KOPT-K1 (cell line): ENCODE measurements around the gene UBR3.

ENCODE experiments used
- H3K27ac ChIP-seq: fragments of 200-600 bp; sonication (generic); 2 replicates; pipeline ENCODE4 v1.5.1; 2016; ENCODE audit warnings: antibody characterized with exemption, mild to moderate bottlenecking, low read depth, low read length; ENCODE audit not compliant: poor library complexity, severe bottlenecking
- H3K36me3 ChIP-seq: fragments of 200-600 bp; sonication (generic); 2 replicates; pipeline ENCODE4 v1.5.1; 2017; ENCODE audit warnings: antibody characterized with exemption, mild to moderate bottlenecking, low read length, moderate library complexity; ENCODE audit not compliant: insufficient read depth
- H3K9me3 ChIP-seq: fragments of 200-600 bp; sonication (generic); 2 replicates; pipeline ENCODE4 v1.5.1; 2017; ENCODE audit warnings: antibody characterized with exemption, low read length, mild to moderate bottlenecking; ENCODE audit not compliant: insufficient read depth, poor library complexity, severe bottlenecking

The UBR3 gene

GRCh38 chr2:170013802-170014551 lies 186.7 kb downstream of the UBR3 start:
- Histone ChIP-seq H3K36me3 (no peaks in the 10 kb centered on the region), H3K27ac (no peak overlapping the region)

GRCh38 chr2:170014769-170015168 lies 187.5 kb downstream of the UBR3 start:
- H3K27ac ChIP-seq, result no peak overlapping the region
- H3K36me3 ChIP-seq, result no peaks in the 10 kb centered on the region
- no peaks in the 10 kb centered on the region for H3K9me3 ChIP-seq

More at GRCh38 chr2:170013802-170014551, 186.7 kb downstream of the UBR3 start:
- H3K9me3 ChIP-seq, result no peaks in the 10 kb centered on the region

GRCh38 chr2:170017860-170018532 lies 190.7 kb downstream of the UBR3 start:
- Histone ChIP-seq H3K9me3 (no peaks in the 10 kb centered on the region), H3K36me3 (peaks cover 4% of the 10 kb centered on the region; the same call in 1 of the 2 replicates), H3K27ac (no peak overlapping the region)

DNA sequence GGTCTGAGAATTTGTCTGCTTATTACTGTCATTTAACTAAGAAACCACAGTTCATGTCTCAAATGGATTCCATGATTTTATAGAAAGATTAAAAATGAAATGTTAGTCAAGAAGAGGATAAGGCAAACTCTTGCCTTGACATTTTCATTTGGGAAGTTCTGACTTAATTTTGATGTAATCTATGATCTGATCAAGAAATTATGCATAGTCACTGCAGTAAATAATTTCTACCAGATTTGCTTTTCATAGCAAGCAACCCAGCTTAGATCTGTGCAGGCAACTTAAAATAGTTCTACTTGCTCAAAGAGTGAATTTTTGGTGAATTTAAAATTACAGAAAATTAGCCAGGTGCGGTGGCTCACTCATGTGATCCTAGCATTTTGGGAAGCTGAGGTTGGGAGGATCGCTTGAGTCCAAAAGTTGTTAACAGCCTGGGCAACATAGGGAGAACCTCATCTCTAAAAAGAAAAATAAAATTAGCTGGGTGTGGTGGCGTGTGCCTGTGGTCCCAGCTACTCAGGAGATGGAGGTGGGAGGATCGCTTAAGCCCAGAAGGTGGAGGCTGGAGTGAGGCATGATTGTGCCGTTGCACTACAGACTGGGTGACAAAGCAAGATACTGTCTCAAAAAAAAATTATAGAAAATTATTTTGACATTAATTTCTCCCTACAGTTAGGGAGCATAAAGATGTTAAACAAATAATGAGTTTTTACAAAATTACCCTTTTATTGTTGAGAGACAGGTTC lies 192.0 kb downstream of the UBR3 start:
- H3K9me3 ChIP-seq, result no peaks in the 10 kb centered on the region
- no peak overlapping the region for H3K27ac ChIP-seq
- H3K36me3 ChIP-seq, result peaks cover 5% of the 10 kb centered on the region; the same call in 1 of the 2 replicates

DNA sequence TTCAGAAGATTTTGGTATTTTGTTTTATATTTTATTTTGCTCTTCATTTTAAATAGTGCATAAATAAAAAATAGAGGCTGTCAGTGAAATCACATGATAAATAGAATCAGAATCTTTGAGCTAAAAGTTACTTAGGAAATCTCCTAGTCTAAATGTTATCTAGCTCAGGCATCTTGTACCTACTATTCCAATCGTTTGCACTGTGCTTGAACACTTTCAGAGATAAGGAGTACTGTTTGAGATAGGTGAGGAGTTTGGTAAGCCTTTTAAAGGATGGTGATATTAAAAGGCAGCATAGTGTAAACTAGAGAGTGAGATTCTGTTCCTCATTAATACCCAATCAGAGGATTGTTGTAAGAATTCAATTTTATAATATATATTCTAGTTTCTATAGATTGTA lies 193.5 kb downstream of the UBR3 start:
- Histone ChIP-seq H3K36me3 (peaks cover 5% of the 10 kb centered on the region; the same call in 1 of the 2 replicates), H3K9me3 (no peaks in the 10 kb centered on the region), H3K27ac (no peak overlapping the region)

DNA sequence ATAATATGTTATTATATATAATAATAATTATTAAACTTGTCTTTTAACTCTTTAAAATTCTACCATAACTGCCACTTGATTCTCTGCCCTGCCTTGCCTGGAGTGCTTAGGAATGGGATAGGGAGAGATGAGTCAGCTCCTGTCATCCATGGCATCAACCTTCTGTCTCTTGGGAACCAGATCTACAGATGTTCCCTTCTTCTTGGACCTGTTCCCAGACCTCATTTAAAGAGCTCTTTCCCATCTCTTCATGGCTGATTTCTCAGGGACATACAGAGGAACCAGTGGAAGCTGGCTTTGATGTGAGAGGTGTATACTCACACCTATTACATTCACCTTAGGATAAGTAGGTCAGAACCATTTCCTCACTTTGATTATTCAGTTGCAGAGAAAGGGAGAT lies 195.4 kb downstream of the UBR3 start:
- Histone ChIP-seq H3K36me3 (peaks cover 5% of the 10 kb centered on the region; the same call in 1 of the 2 replicates), H3K27ac (no peak overlapping the region)

DNA sequence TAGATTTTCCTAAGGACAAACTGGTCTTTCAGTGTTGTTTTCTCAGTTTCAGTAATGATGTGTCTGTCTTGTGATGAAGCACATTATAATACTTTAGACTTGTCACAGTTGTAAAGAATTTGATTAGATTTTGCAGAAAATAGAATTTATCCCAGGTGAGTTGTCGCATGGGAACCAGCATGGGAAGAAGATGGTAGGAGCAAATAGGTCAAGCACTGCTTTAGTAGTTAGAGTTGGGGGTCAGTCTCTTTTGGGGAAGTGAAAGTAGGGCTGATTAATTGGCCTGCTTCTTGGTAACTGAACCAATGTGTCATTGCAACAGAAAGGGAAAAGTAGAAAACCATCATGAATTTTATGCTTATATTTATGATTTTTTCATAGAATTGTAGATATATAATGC lies 197.5 kb downstream of the UBR3 start:
- Histone ChIP-seq H3K27ac (no peak overlapping the region), H3K36me3 (peaks cover 10% of the 10 kb centered on the region; the same call in 1 of the 2 replicates), H3K9me3 (no peaks in the 10 kb centered on the region)

More for the DNA sequence above, 195.4 kb downstream of the UBR3 start:
- H3K9me3 ChIP-seq, result no peaks in the 10 kb centered on the region

DNA sequence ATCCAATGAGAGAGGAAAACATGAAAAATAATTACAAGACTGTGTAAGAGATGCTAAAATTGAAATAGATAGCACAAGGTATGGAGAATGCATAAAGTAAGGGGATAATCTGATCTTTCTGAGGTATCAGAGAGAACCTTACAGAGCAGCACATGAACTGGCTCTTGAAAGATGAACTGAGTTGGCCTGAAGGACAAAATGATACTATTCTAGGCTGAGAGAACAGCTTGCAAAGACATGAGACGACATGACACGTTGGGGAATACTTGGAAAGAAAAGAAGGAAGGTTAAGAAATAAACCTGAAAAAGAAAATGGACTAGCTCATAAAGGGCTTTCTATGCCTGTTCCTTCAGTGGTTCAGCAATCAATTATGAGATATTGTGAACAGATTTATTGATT lies 198.0 kb downstream of the UBR3 start:
- Histone ChIP-seq H3K36me3 (peaks cover 15% of the 10 kb centered on the region; the same call in 1 of the 2 replicates), H3K9me3 (no peaks in the 10 kb centered on the region), H3K27ac (no peak overlapping the region)

DNA sequence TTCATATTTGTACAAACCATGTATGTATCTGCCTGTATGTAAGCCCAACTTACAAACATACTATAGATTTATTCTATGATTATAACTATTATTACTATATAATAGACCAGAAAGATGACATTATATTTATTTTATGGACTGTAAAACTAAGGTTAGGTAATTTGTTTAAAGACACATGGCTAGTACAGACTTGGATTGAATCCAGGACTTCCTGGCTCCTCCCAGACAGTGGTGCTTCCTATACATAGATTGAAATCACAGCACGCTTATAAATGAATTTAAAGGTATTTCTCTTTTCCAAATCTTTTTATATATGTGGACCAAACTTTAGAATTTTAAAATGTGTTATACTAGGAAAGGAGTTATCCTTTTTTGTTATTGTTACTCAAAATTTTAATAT lies 199.1 kb downstream of the UBR3 start:
- H3K36me3 ChIP-seq, result peaks cover 18% of the 10 kb centered on the region; the same call in 1 of the 2 replicates
- no peaks in the 10 kb centered on the region for H3K9me3 ChIP-seq
- no peak overlapping the region for H3K27ac ChIP-seq

GRCh38 chr2:170029551-170029950 lies 202.3 kb downstream of the UBR3 start:
- no peaks in the 10 kb centered on the region for H3K9me3 ChIP-seq
- H3K36me3 ChIP-seq, result peaks cover 22% of the 10 kb centered on the region; the same call in 1 of the 2 replicates
- no peak overlapping the region for H3K27ac ChIP-seq

- Histone ChIP-seq H3K36me3 (peaks cover 22% of the 10 kb centered on the region; the same call in 1 of the 2 replicates), H3K27ac (no peak overlapping the region), H3K9me3 (no peaks in the 10 kb centered on the region)
These were observed 202.8 kb downstream of the UBR3 start for GRCh38 chr2:170030040-170030439.

- peaks cover 22% of the 10 kb centered on the region; the same call in 1 of the 2 replicates for H3K36me3 ChIP-seq
- no peak overlapping the region for H3K27ac ChIP-seq
- no peaks in the 10 kb centered on the region for H3K9me3 ChIP-seq
These were observed 204.0 kb downstream of the UBR3 start for GRCh38 chr2:170031288-170031687.

DNA sequence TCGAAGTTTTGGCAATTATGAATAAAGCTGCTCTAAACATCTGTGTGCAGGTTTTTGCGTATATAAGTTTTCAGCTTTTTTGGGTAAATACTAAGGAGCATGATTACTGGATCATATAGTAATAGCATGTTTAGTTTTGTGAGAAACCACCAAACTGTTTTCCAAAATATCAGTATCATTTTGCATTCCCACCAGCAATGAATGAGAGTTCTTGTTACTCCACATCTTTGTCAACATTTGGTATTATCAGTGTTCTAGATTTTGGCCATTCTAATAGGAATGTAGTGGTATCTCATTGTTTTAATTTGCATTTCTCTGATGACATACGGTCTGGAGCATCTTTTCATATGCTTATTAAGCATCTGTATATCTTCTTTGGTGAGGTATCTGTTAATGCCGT lies 207.3 kb downstream of the UBR3 start:
- Histone ChIP-seq H3K36me3 (peaks cover 18% of the 10 kb centered on the region; the same call in 1 of the 2 replicates), H3K27ac (no peak overlapping the region), H3K9me3 (no peaks in the 10 kb centered on the region)

- H3K36me3 ChIP-seq, result 0 out of 2 replicates have a peak, but pooled peaks cover 3% of the 10 kb centered on the region
- H3K9me3 ChIP-seq, result no peaks in the 10 kb centered on the region
- H3K27ac ChIP-seq, result no peak overlapping the region
These were observed 211.5 kb downstream of the UBR3 start for GRCh38 chr2:170038734-170039133.
